KMS-11 (cell line): ENCODE results near the gene APOA5.

Experiments used
- H2AFZ ChIP-seq: fragments of 200-600 bp; sonication (generic); 2 replicates; pipeline ENCODE4 v1.6.1; 2016; ENCODE audit warnings: antibody characterized with exemption, mixed run types, low read depth
- H3K27ac ChIP-seq: fragments of 200-600 bp; sonication (generic); 2 replicates; pipeline ENCODE4 v1.6.1; 2016; ENCODE audit warnings: mild to moderate bottlenecking, mixed run types
- H3K27me3 ChIP-seq: fragments of 200-600 bp; sonication (generic); 2 replicates; pipeline ENCODE4 v1.6.1; 2017; ENCODE audit warnings: mild to moderate bottlenecking, low read depth, mixed run types, moderate library complexity; ENCODE audit not compliant: insufficient read depth
- H3K36me3 ChIP-seq: fragments of 200-600 bp; sonication (generic); 2 replicates; pipeline ENCODE4 v1.6.1; 2017; ENCODE audit warnings: mild to moderate bottlenecking, mixed run types; ENCODE audit not compliant: insufficient read depth
- H3K4me1 ChIP-seq: fragments of 200-600 bp; sonication (generic); 2 replicates; pipeline ENCODE4 v1.6.1; 2016; ENCODE audit warnings: mild to moderate bottlenecking, low read depth, mixed run types; ENCODE audit not compliant: poor library complexity, severe bottlenecking
- H3K4me2 ChIP-seq: fragments of 200-600 bp; sonication (generic); 2 replicates; pipeline ENCODE4 v1.7.0; 2016; ENCODE audit warnings: mild to moderate bottlenecking, mixed run types
- H3K4me3 ChIP-seq: fragments of 200-600 bp; sonication (generic); IDR thresholded peaks from 2 replicates; pipeline ENCODE4 v1.6.1; 2017; ENCODE audit warnings: low read depth, low read length, mixed read lengths; ENCODE audit not compliant: insufficient read depth
- H3K79me2 ChIP-seq: fragments of 200-600 bp; sonication (generic); 2 replicates; pipeline ENCODE4 v1.6.1; 2016; ENCODE audit warnings: low read depth, mixed run types; ENCODE audit not compliant: insufficient read depth
- H3K9ac ChIP-seq: fragments of 200-600 bp; sonication (generic); 2 replicates; pipeline ENCODE4 v1.6.1; 2016; ENCODE audit warnings: mild to moderate bottlenecking, mixed run types
- H4K20me1 ChIP-seq: fragments of 200-600 bp; sonication (generic); 2 replicates; pipeline ENCODE4 v1.6.1; 2016; ENCODE audit warnings: mild to moderate bottlenecking, mixed run types; ENCODE audit not compliant: insufficient read depth
- CTCF ChIP-seq: fragments of 200-600 bp; sonication (generic); conservative IDR thresholded peaks from 2 replicates; pipeline ENCODE4 v1.6.1; 2017; ENCODE audit warnings: low read depth, mild to moderate bottlenecking, antibody characterized with exemption, low read length, moderate library complexity, mixed read lengths

APOA5 gene

GRCh38 chr11:116830184-116830912 is 38.7 kb upstream of the APOA5 start:
- no peak overlapping the region for H3K9ac ChIP-seq
- H3K79me2 ChIP-seq: no peaks in the 10 kb centered on the region
- no peaks in the 10 kb centered on the region for H4K20me1 ChIP-seq
- no peak overlapping the region for H2AFZ ChIP-seq
- H3K4me1 ChIP-seq: no peaks in the 10 kb centered on the region
- H3K36me3 ChIP-seq: no peaks in the 10 kb centered on the region
- H3K27me3 ChIP-seq: no peaks in the 10 kb centered on the region
- H3K4me2 ChIP-seq: no peak overlapping the region
- H3K27ac ChIP-seq: no peak overlapping the region
- H3K4me3 ChIP-seq: no peak overlapping the region
- TF ChIP-seq CTCF: no peak

GRCh38 chr11:116829525-116830183 is 38.0 kb upstream of the APOA5 start, which contains the start of gene APOC3:
TSS of gene APOC3 (plus strand) at chr11:116829907. CDS start at chr11:116830583, 676 bp downstream.
- Histone ChIP-seq H3K9ac (no peak within 1 kb of the TSS), H3K79me2 (no peaks in the 10 kb centered on the region), H3K27ac (no peak within 1 kb of the TSS), H3K4me3 (no peak within 1 kb of the TSS), H4K20me1 (no peaks in the 10 kb centered on the region), H3K4me1 (no peaks in the 10 kb centered on the region), H2AFZ (no peak within 1 kb of the TSS), H3K36me3 (no peaks in the 10 kb centered on the region), H3K27me3 (no peaks in the 10 kb centered on the region), H3K4me2 (no peak within 1 kb of the TSS)
- TF ChIP-seq CTCF: no peak

- H3K27me3 ChIP-seq: no peaks in the 10 kb centered on the region
- H3K36me3 ChIP-seq: no peaks in the 10 kb centered on the region
- H3K4me2 ChIP-seq: no peak overlapping the region
- H3K9ac ChIP-seq: no peak overlapping the region
- no peaks in the 10 kb centered on the region for H4K20me1 ChIP-seq
- no peak overlapping the region for H3K27ac ChIP-seq
- no peak for TF ChIP-seq CTCF
- no peaks in the 10 kb centered on the region for H3K79me2 ChIP-seq
- H2AFZ ChIP-seq: no peak overlapping the region
- no peak overlapping the region for H3K4me3 ChIP-seq
- no peaks in the 10 kb centered on the region for H3K4me1 ChIP-seq
Observed at GRCh38 chr11:116828632-116829524, 37.2 kb upstream of the APOA5 start.

- no peaks in the 10 kb centered on the region for H4K20me1 ChIP-seq
- no peak overlapping the region for H2AFZ ChIP-seq
- no peaks in the 10 kb centered on the region for H3K27me3 ChIP-seq
- H3K79me2 ChIP-seq: no peaks in the 10 kb centered on the region
- H3K36me3 ChIP-seq: no peaks in the 10 kb centered on the region
- H3K4me1 ChIP-seq: no peaks in the 10 kb centered on the region
- no peak overlapping the region for H3K27ac ChIP-seq
- H3K4me2 ChIP-seq: no peak overlapping the region
- TF ChIP-seq CTCF: no peak
- no peak overlapping the region for H3K4me3 ChIP-seq
- H3K9ac ChIP-seq: no peak overlapping the region
Observed at GRCh38 chr11:116827461-116827860, 35.8 kb upstream of the APOA5 start.
